IPS DF 4.7 (cell line): ENCODE data around the gene GP9.
"Not testable (repeated sequence)": the region's sequence is repeated elsewhere in the genome, so short reads cannot be mapped to it uniquely, and the experiment has no call there.

ENCODE experiments used
- DNase-seq: peaks from one replicate; pipeline ENCODE4 v3.0.0-alpha.2; 2013; ENCODE audit warnings: low spot score; ENCODE audit errors: extremely low read depth

The GP9 gene

GRCh38 chr3:129050556-129051295 lies 9.9 kb upstream of the GP9 start:
- no peak for DNase-seq

- DNase-seq, result no peak
Measured at GRCh38 chr3:129051871-129052340, 8.7 kb upstream of the GP9 start.

- DNase-seq, result no peak
Measured at GRCh38 chr3:129052675-129053074, 7.9 kb upstream of the GP9 start.

- no peak for DNase-seq
Measured at GRCh38 chr3:129054605-129055104, 5.9 kb upstream of the GP9 start.

GRCh38 chr3:129056451-129057173 lies 4.0 kb upstream of the GP9 start:
- DNase-seq, result no peak

GRCh38 chr3:129057249-129057648 lies 3.3 kb upstream of the GP9 start:
- no peak for DNase-seq

- no peak for DNase-seq
Measured at GRCh38 chr3:129058441-129059200, 2.0 kb upstream of the GP9 start.

GRCh38 chr3:129059311-129059958 lies 1.1 kb upstream of the GP9 start:
- no peak for DNase-seq

GRCh38 chr3:129061023-129061887 lies 676 bp downstream of the GP9 start:
- DNase-seq, result no peak

GRCh38 chr3:129061888-129062834 lies 1.6 kb downstream of the GP9 start:
- no peak for DNase-seq

- no peak for DNase-seq
Measured at GRCh38 chr3:129063091-129063640, 2.6 kb downstream of the GP9 start.

GRCh38 chr3:129063841-129064482 lies 3.4 kb downstream of the GP9 start:
- no peak for DNase-seq

- DNase-seq, result no peak
Measured at GRCh38 chr3:129065016-129065719, 4.6 kb downstream of the GP9 start.

- no peak for DNase-seq
Measured at GRCh38 chr3:129065720-129066073, 5.1 kb downstream of the GP9 start.

GRCh38 chr3:129067719-129068118 lies 7.1 kb downstream of the GP9 start:
- DNase-seq, result not testable (repeated sequence)

- no peak for DNase-seq
Measured at GRCh38 chr3:129068291-129068886, 7.8 kb downstream of the GP9 start.

GRCh38 chr3:129069313-129070085 lies 8.9 kb downstream of the GP9 start:
- not testable (repeated sequence) for DNase-seq
